Measurements from ENCODE around the gene PTX3. TPM values are rescaled to one million over a fixed set of nuclear protein-coding genes. Genes with fewer than 3 reads are reported as not detected.
A peak's percentile ranks its signal among the peaks of the same experiment; 100 is the strongest.

PTX3 gene
- total and polyA plus RNA-seq, 7 experiments from 2014 or later, result 0.15 to 8.7 (median 0.54) TPM; not detected in 1

DNA sequence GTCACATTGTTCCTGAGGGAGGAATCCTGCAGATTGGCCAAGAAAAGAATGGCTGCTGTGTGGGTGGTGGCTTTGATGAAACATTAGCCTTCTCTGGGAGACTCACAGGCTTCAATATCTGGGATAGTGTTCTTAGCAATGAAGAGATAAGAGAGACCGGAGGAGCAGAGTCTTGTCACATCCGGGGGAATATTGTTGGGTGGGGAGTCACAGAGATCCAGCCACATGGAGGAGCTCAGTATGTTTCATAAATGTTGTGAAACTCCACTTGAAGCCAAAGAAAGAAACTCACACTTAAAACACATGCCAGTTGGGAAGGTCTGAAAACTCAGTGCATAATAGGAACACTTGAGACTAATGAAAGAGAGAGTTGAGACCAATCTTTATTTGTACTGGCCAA lies 6.1 kb downstream of the PTX3 start:
- POLR2A ChIA-PET, result no interaction called here
- Mint-ChIP-seq H3K4me1 (peaks cover 0 to 5% (median 0%) of the 10 kb centered on the region in 7 donors), H3K27ac (no peak overlapping the region), H3K4me3 (no peak overlapping the region), H3K9me3 (peaks cover 0 to 1% (median 0%) of the 10 kb centered on the region in 11 donors), H3K36me3 (no peaks in the 10 kb centered on the region), H3K27me3 (peaks cover 8 to 21% (median 19%) of the 10 kb centered on the region in 5 donors)
- Histone ChIP-seq H3K9me3 (ENCODE audit: control insufficient read depth in 2 of 3, low read length in 3 of 3) (no peaks in the 10 kb centered on the region), H3K27ac (ENCODE audit: low read depth, low read length) (no peak overlapping the region), H3K27me3 (ENCODE audit: control insufficient read depth in 2 of 2, insufficient read depth in 2 of 2, low read length in 2 of 2) (no peaks in the 10 kb centered on the region), H3K36me3 (ENCODE audit: control insufficient read depth in 2 of 3, insufficient read depth in 3 of 3, low read length in 3 of 3) (no peaks in the 10 kb centered on the region), H3K4me1 (ENCODE audit: control insufficient read depth in 2 of 2, insufficient read depth in 2 of 2, low read length in 2 of 2) (no peaks in the 10 kb centered on the region), H3K4me3 (ENCODE audit: low read length) (no peak overlapping the region)
- CTCF ChIA-PET, result no interaction called here
- no peak for ATAC-seq
- intact Hi-C loops (cut with micrococcal nuclease), result no loop called here
- DNase-seq, result no peak

DNA sequence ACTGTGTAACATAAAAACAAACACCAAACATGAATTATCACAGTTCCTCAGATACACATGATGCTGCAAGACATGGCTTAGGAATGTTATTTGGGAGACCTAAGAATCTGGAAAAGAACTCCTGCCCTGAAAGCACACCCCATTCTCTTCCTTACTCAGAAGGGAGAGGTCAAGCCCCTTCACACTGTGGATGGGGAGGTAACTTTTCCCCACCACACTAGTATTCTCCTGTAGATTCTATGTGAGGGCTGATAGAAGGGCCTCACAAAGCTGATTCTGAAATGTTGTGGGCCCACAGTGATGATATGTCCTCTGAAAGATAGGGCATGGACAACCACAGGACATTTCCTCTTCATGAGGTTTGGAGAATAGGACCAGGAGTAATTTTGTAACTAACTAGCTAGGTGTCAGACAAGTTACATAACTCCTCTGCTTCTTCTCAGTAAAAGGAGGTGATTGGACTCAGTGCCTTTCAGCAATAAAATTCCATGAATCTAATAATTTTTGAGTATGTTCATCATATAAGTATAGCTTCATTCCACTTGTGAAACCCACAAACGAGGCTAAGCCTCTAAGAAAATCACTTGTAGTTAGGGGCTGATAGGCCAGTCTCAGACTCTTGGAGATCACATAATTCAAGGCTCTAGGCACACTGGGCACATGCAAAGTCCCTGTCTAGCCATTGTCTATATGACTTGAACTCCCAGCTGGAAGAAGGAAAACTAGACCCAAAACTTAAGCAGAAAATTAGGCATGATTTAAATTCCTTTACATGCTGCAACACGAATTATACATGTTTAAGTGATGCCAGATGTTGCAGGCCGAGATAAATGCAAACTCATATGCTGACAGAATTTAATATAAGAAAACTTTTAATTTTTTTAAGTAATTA lies 7.5 kb downstream of the PTX3 start:
- no peak for DNase-seq
- Histone ChIP-seq H3K4me1 (ENCODE audit: control insufficient read depth in 2 of 2, insufficient read depth in 2 of 2, low read length in 2 of 2) (no peaks in the 10 kb centered on the region), H3K9me3 (ENCODE audit: control insufficient read depth in 2 of 3, low read length in 3 of 3) (no peaks in the 10 kb centered on the region), H3K4me3 (ENCODE audit: low read length) (no peak overlapping the region), H3K27me3 (ENCODE audit: control insufficient read depth in 2 of 2, insufficient read depth in 2 of 2, low read length in 2 of 2) (no peaks in the 10 kb centered on the region), H3K36me3 (ENCODE audit: control insufficient read depth in 2 of 3, insufficient read depth in 3 of 3, low read length in 3 of 3) (no peaks in the 10 kb centered on the region), H3K27ac (ENCODE audit: low read depth, low read length) (no peak overlapping the region)
- H3K4me1 Mint-ChIP-seq, result no peaks in the 10 kb centered on the region
- CTCF ChIA-PET, result no interaction called here
- POLR2A ChIA-PET, result no interaction called here
- no peak overlapping the region for H3K4me3 Mint-ChIP-seq
- no peak for ATAC-seq
- H3K27me3 Mint-ChIP-seq, result peaks cover 1 to 9% (median 7%) of the 10 kb centered on the region in 5 donors
- H3K27ac Mint-ChIP-seq, result no peak overlapping the region
- peaks cover 0 to 1% (median 0%) of the 10 kb centered on the region in 11 donors for H3K9me3 Mint-ChIP-seq
- intact Hi-C loops (cut with micrococcal nuclease), result no loop called here
- H3K36me3 Mint-ChIP-seq, result no peaks in the 10 kb centered on the region

DNA sequence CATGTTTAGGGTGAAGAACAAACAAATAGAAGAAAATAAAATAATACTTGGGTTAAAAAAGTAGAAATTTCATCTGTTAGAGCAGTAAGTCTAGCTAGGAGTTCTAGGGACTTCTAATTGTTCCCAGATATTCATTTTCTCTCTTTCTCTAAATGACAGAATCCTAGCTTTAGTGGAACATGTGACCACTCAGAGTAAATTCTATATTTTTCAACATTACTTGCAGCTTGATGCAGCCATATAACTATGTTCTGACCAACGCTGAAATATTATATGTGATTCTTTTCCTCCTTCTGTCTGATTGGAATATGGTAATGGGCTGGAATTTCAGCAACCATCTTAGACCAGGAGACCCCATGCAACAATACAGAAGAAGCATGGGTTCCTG lies 8.1 kb downstream of the PTX3 start:
- peak overlapping the region in 1 of 9 donors; percentile 62 for H3K27ac Mint-ChIP-seq
- ChIA-PET CTCF (no interaction called here), POLR2A (no interaction called here)
- Histone ChIP-seq H3K4me1 (ENCODE audit: control insufficient read depth in 2 of 2, insufficient read depth in 2 of 2, low read length in 2 of 2) (no peaks in the 10 kb centered on the region), H3K9me3 (ENCODE audit: control insufficient read depth in 2 of 3, low read length in 3 of 3) (no peaks in the 10 kb centered on the region), H3K4me3 (ENCODE audit: low read length) (no peak overlapping the region), H3K27ac (ENCODE audit: low read depth, low read length) (no peak overlapping the region), H3K36me3 (ENCODE audit: control insufficient read depth in 2 of 3, insufficient read depth in 3 of 3, low read length in 3 of 3) (no peaks in the 10 kb centered on the region), H3K27me3 (ENCODE audit: control insufficient read depth in 2 of 2, insufficient read depth in 2 of 2, low read length in 2 of 2) (no peaks in the 10 kb centered on the region)
- intact Hi-C loops (cut with micrococcal nuclease), result no loop called here
- no peaks in the 10 kb centered on the region for H3K36me3 Mint-ChIP-seq
- no peaks in the 10 kb centered on the region for H3K4me1 Mint-ChIP-seq
- H3K4me3 Mint-ChIP-seq, result no peak overlapping the region
- DNase-seq, result no peak
- ATAC-seq, result no peak
- H3K9me3 Mint-ChIP-seq, result peaks cover 0 to 1% (median 0%) of the 10 kb centered on the region in 11 donors
- H3K27me3 Mint-ChIP-seq, result peaks cover 0 to 3% (median under 1%) of the 10 kb centered on the region in 5 donors

DNA sequence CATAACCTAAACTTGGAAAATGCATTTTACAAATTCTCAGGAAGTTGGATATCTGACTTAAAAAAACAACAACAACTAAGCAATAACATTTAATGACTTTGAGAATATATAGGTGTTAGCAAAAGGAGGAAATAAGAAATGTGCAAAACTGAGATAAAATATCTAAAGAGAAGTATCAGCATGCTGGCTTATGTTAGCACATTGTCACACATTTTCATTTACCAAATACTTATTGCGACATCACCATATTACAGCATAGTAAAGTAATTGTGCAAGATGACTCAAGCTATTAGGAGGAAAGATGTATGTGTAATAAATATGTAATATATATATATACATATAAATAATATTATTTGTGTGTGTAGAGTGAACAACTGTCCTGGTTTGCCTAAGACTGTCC lies 9.2 kb downstream of the PTX3 start:
- peaks cover 0 to 1% (median 0%) of the 10 kb centered on the region in 11 donors for H3K9me3 Mint-ChIP-seq
- peaks cover 0 to 4% (median 1%) of the 10 kb centered on the region in 5 donors for H3K27me3 Mint-ChIP-seq
- Histone ChIP-seq H3K4me3 (ENCODE audit: low read length) (no peak overlapping the region), H3K9me3 (ENCODE audit: control insufficient read depth in 2 of 3, low read length in 3 of 3) (no peaks in the 10 kb centered on the region), H3K4me1 (ENCODE audit: control insufficient read depth in 2 of 2, insufficient read depth in 2 of 2, low read length in 2 of 2) (no peaks in the 10 kb centered on the region), H3K36me3 (ENCODE audit: control insufficient read depth in 2 of 3, insufficient read depth in 3 of 3, low read length in 3 of 3) (no peaks in the 10 kb centered on the region), H3K27ac (ENCODE audit: low read depth, low read length) (no peak overlapping the region), H3K27me3 (ENCODE audit: control insufficient read depth in 2 of 2, insufficient read depth in 2 of 2, low read length in 2 of 2) (no peaks in the 10 kb centered on the region)
- POLR2A ChIA-PET, result no interaction called here
- H3K27ac Mint-ChIP-seq, result no peak overlapping the region
- no peaks in the 10 kb centered on the region for H3K36me3 Mint-ChIP-seq
- intact Hi-C loops (cut with micrococcal nuclease), result no loop called here
- no peak overlapping the region for H3K4me3 Mint-ChIP-seq
- CTCF ChIA-PET, result no interaction called here
- DNase-seq (no peak), ATAC-seq (peak; percentile 58)
- H3K4me1 Mint-ChIP-seq, result no peaks in the 10 kb centered on the region

DNA sequence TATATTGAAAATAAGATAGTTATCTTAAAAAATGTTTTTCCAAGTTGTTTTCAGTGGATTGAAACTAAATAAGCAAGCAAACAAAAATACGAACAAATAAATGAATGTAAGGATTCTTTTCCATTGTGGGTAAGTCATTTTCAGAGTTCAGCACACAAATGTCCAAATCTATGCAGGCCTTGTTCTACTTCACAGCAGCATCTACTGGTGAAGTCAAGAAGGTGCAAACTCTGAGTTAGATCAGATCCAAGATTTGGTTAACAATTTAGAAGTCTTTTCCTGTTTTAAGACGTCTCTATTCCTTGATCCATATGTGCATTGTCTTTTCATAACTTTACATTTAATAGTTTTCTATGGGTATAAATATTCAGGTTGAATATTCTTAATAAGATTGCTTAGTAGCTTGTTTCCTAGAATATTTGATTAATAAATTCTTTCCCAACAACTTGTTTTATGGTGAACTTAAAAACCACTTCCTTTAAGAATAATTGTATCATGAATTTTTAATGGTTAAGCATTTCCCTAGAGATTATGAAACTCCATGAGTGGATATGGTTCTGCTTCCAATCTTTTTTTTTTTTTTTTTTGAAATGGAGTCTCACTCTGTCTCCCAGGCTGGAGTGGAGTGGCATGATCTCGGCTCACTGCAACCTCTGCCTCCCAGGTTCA lies 10.5 kb downstream of the PTX3 start:
- POLR2A ChIA-PET, result no interaction called here
- CTCF ChIA-PET, result no interaction called here
- Histone ChIP-seq H3K36me3 (ENCODE audit: control insufficient read depth in 2 of 3, insufficient read depth in 3 of 3, low read length in 3 of 3) (no peaks in the 10 kb centered on the region), H3K4me3 (ENCODE audit: low read length) (no peak overlapping the region), H3K27me3 (ENCODE audit: control insufficient read depth in 2 of 2, insufficient read depth in 2 of 2, low read length in 2 of 2) (no peaks in the 10 kb centered on the region), H3K9me3 (ENCODE audit: control insufficient read depth in 2 of 3, low read length in 3 of 3) (no peaks in the 10 kb centered on the region), H3K4me1 (ENCODE audit: control insufficient read depth in 2 of 2, insufficient read depth in 2 of 2, low read length in 2 of 2) (no peaks in the 10 kb centered on the region), H3K27ac (ENCODE audit: low read depth, low read length) (no peak overlapping the region)
- intact Hi-C loops (cut with micrococcal nuclease), result no loop called here
- no peaks in the 10 kb centered on the region for H3K36me3 Mint-ChIP-seq
- DNase-seq (no peak), ATAC-seq (no peak)
- H3K4me3 Mint-ChIP-seq, result no peak overlapping the region
- H3K9me3 Mint-ChIP-seq, result peaks cover 0 to 2% (median 0%) of the 10 kb centered on the region in 11 donors
- no peak overlapping the region for H3K27ac Mint-ChIP-seq
- H3K4me1 Mint-ChIP-seq, result no peaks in the 10 kb centered on the region
- H3K27me3 Mint-ChIP-seq, result peaks cover 0 to 9% (median 5%) of the 10 kb centered on the region in 5 donors

DNA sequence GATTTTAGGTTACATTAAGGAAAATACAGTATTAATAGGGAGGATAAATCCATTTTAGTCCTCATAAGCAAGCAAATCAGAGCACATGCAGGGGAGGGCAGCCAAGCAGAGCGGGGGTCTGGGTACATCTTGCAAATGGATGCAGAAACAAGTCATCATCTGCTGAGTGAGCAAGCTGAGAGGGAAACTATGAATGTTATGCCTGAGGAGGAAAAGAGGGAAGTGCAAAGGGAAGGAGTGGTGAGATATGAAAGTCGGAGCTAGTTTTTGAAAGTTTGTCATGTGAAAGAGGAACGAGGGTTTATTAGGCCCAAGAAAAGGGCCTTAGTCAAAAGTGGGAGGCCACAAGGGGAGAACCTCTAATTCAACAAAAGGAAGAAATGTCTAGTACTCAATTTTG lies 15.4 kb downstream of the PTX3 start:
- intact Hi-C loops (cut with micrococcal nuclease), result no loop called here
- no peaks in the 10 kb centered on the region for H3K36me3 ChIP-seq (ENCODE audit: control insufficient read depth in 2 of 3, insufficient read depth in 3 of 3, low read length in 3 of 3)
- no peaks in the 10 kb centered on the region for H3K4me1 Mint-ChIP-seq
- H3K4me3 Mint-ChIP-seq, result no peak overlapping the region
- no peak overlapping the region for H3K27ac Mint-ChIP-seq
- H3K27me3 Mint-ChIP-seq, result peaks cover 0 to 17% (median 9%) of the 10 kb centered on the region in 5 donors
- ChIA-PET CTCF (no interaction called here), POLR2A (no interaction called here)
- H3K27ac ChIP-seq (ENCODE audit: low read depth, low read length), result no peak overlapping the region
- no peaks in the 10 kb centered on the region for H3K27me3 ChIP-seq (ENCODE audit: control insufficient read depth in 2 of 2, insufficient read depth in 2 of 2, low read length in 2 of 2)
- no peaks in the 10 kb centered on the region for H3K4me1 ChIP-seq (ENCODE audit: control insufficient read depth in 2 of 2, insufficient read depth in 2 of 2, low read length in 2 of 2)
- ATAC-seq (peak; percentile 29), DNase-seq (no peak)
- no peaks in the 10 kb centered on the region for H3K9me3 ChIP-seq (ENCODE audit: control insufficient read depth in 2 of 3, low read length in 3 of 3)
- H3K36me3 Mint-ChIP-seq, result no peaks in the 10 kb centered on the region
- H3K4me3 ChIP-seq (ENCODE audit: low read length), result no peak overlapping the region
- H3K9me3 Mint-ChIP-seq, result peaks cover 0 to 2% (median 0%) of the 10 kb centered on the region in 11 donors
